B cell (primary cell): ENCODE results near the gene HYPK. TPM values are rescaled to one million over a fixed set of nuclear protein-coding genes. Genes with fewer than 3 reads are reported as not detected.

Experiments used
- ATAC-seq: fragments of 200-7000 bp; cut with Tn5 transposase; one replicate; pipeline ENCODE4 v1.10.0; 2021; ENCODE audit warnings: low read depth, mild to moderate bottlenecking, moderate number of reproducible peaks, moderate library complexity
- CTCF ChIA-PET: fragments of 350-600 bp; sonication (Branson Sonifier 250); formaldehyde crosslinking; loops from one replicate; lab custom pipeline; 2021; ENCODE audit warnings: antibody characterized with exemption, inconsistent platforms; lab: Charles Lee
- POLR2A ChIA-PET: fragments of 350-600 bp; sonication (Branson Sonifier 250); formaldehyde crosslinking; loops from one replicate; lab custom pipeline; 2021; ENCODE audit warnings: antibody characterized with exemption; lab: Charles Lee
- DNase-seq: peaks from one replicate; pipeline ENCODE4 v3.0.0; 2013
- H2AFZ ChIP-seq: 2 replicates; pipeline ENCODE4 v1.6.1; 2012; ENCODE audit warnings: mild to moderate bottlenecking, low read depth, low read length; ENCODE audit not compliant: insufficient read depth, poor library complexity, severe bottlenecking
- H3K27ac ChIP-seq, 2 donors: 1 replicate in 1 of 2; 2 replicates in 1 of 2; pipeline ENCODE4 v1.5.1; 2012 to 2013; ENCODE audit warnings: low read length in 2 of 2, mild to moderate bottlenecking in 2 of 2, moderate library complexity in 1 of 2
- H3K27me3 ChIP-seq, 4 experiments: fragments of 200-600 bp in 1 of 4; sonication (generic) in 1 of 4; replicated peaks in 1 of 4; 1 replicate in 2 of 4; 2 replicates in 2 of 4; pipeline versions ENCODE4 v1.6.1 to v1.7.0; 2013 to 2016; ENCODE audit warnings: low read length in 3 of 4, mild to moderate bottlenecking in 2 of 4, mixed read lengths in 1 of 4, moderate library complexity in 1 of 4; ENCODE audit not compliant: insufficient read depth in 4 of 4, control insufficient read depth in 3 of 4; ENCODE audit errors: control extremely low read depth in 1 of 4
- H3K36me3 ChIP-seq, 2 experiments: replicated peaks in 1 of 2; 1 replicate in 1 of 2; 2 replicates in 1 of 2; pipeline versions ENCODE4 v1.6.1 to v1.7.1; 2013; ENCODE audit warnings: low read length in 1 of 2; ENCODE audit not compliant: insufficient read depth in 2 of 2, control insufficient read depth in 1 of 2; ENCODE audit errors: control extremely low read depth in 1 of 2, extremely low read depth in 1 of 2
- H3K4me1 ChIP-seq, 2 donors: fragments of 200-600 bp in 1 of 2; sonication (generic) in 1 of 2; 1 replicate in 1 of 2; 2 replicates in 1 of 2; pipeline versions ENCODE4 v1.5.1 to v1.6.1; 2013 to 2017; ENCODE audit warnings: low read length in 2 of 2; ENCODE audit not compliant: control insufficient read depth in 2 of 2, insufficient read depth in 2 of 2
- H3K4me2 ChIP-seq: replicated peaks from 2 replicates; pipeline ENCODE3; 2012; ENCODE audit warnings: mild to moderate bottlenecking, low read depth, low read length; ENCODE audit not compliant: poor library complexity, severe bottlenecking
- H3K4me3 ChIP-seq, 5 experiments: fragments of 200-600 bp in 1 of 5; sonication (generic) in 1 of 5; 1 replicate in 3 of 5; 2 replicates in 2 of 5; pipeline versions ENCODE4 v1.5.1 to v1.7.0; 2011 to 2016; ENCODE audit warnings: low read length in 4 of 5, mild to moderate bottlenecking in 4 of 5, low read depth in 2 of 5, control low read depth in 1 of 5, moderate library complexity in 1 of 5; ENCODE audit not compliant: insufficient read depth in 1 of 5; ENCODE audit errors: control extremely low read depth in 1 of 5, extremely low read depth in 1 of 5
- H3K79me2 ChIP-seq: fragments of 200-600 bp; sonication (generic); one replicate; pipeline ENCODE4 v1.6.0; 2016; ENCODE audit warnings: low read length; ENCODE audit not compliant: control insufficient read depth, insufficient read depth
- H3K9ac ChIP-seq: fragments of 200-600 bp; sonication (generic); 2 replicates; pipeline ENCODE4 v1.6.1; 2017; ENCODE audit warnings: mild to moderate bottlenecking, low read length, moderate library complexity
- H3K9me3 ChIP-seq, 3 donors: one replicate each; pipeline versions ENCODE4 v1.6.1 to v1.7.1; 2013; ENCODE audit warnings: low read length in 2 of 3; ENCODE audit not compliant: control insufficient read depth in 2 of 3, insufficient read depth in 1 of 3; ENCODE audit errors: control extremely low read depth in 1 of 3
- H4K20me1 ChIP-seq: 2 replicates; pipeline ENCODE4 v1.6.0; 2012; ENCODE audit warnings: mild to moderate bottlenecking, low read length; ENCODE audit not compliant: insufficient read depth, control insufficient read depth, poor library complexity, severe bottlenecking
- H3K27ac Mint-ChIP-seq: one replicate; pipeline ENCODE4 v1.8.0; 2021; ENCODE audit warnings: mixed read lengths
- H3K27me3 Mint-ChIP-seq: one replicate; pipeline ENCODE4 v1.8.0; 2021; ENCODE audit warnings: mixed read lengths
- H3K4me1 Mint-ChIP-seq: one replicate; pipeline ENCODE4 v1.8.0; 2021; ENCODE audit warnings: mixed read lengths
- H3K4me3 Mint-ChIP-seq: one replicate; pipeline ENCODE4 v1.8.0; 2021; ENCODE audit warnings: mixed read lengths
- H3K9me3 Mint-ChIP-seq: one replicate; pipeline ENCODE4 v1.8.0; 2022; ENCODE audit warnings: mixed read lengths; ENCODE audit not compliant: insufficient read depth
- CTCF ChIP-seq: fragments of 200-600 bp; IDR thresholded peaks from one replicate; pipeline ENCODE4 v1.8.0; 2022; ENCODE audit warnings: antibody characterized with exemption, mild to moderate bottlenecking
- EZH2 ChIP-seq: IDR thresholded peaks from 2 replicates; pipeline ENCODE4 v1.6.1; 2012; ENCODE audit warnings: borderline replicate concordance, low read depth, mild to moderate bottlenecking, moderate library complexity, low read length; ENCODE audit not compliant: insufficient read depth, poor library complexity, severe bottlenecking
- WGBS: methylation state at CpG from one replicate; pipeline ENCODE4 v1.1.5; 2013; ENCODE audit warnings: missing lambda C conversion rate; ENCODE audit not compliant: insufficient coverage; 5-methylcytosine and 5-hydroxymethylcytosine counted together
- intact Hi-C: fragments of 100-400 bp; cut with micrococcal nuclease; formaldehyde crosslinking; loops from one replicate; pipeline ENCODE4 v1.10.0; 2022
- polyA plus RNA-seq: library from polyadenylated mRNA; depleted of rRNA; stranded (reverse); fragments of >200 nt; gene quantifications from 2 replicates; pipeline ENCODE4 v1.2.3, GENCODE V29; 2012
- total RNA-seq, 2 donors: library from RNA; stranded (reverse); fragments of 120-200 nt in 1 of 2; gene quantifications; 1 replicate in 1 of 2; 2 replicates in 1 of 2; pipeline versions ENCODE4 v1.2.3 to v1.2.4, GENCODE V29; 2013 to 2022

Gene HYPK
- total and polyA plus RNA-seq, 2 donors (not counting 1 experiment from before 2014, with no cell fraction given), result 23.5 to 25.7 TPM

- Histone ChIP-seq H3K4me2 (peak overlapping the region; percentile 72), H3K4me1 (peaks cover 30 to 57% of the 10 kb centered on the region in 2 donors), H3K79me2 (peaks cover 63% of the 10 kb centered on the region), H2AFZ (peak overlapping the region; percentile 86), H3K36me3 (peaks cover 0 to 1% of the 10 kb centered on the region in 2 experiments), H3K4me3 (peak overlapping the region in 3 of 5 experiments; percentile 68 to 74 (median 72)), H3K9ac (peak overlapping the region; percentile 63), H4K20me1 (peaks cover 4% of the 10 kb centered on the region), H3K9me3 (peaks cover 0 to 4% (median 0%) of the 10 kb centered on the region in 3 donors), H3K27me3 (no peaks in the 10 kb centered on the region), H3K27ac (peak overlapping the region; percentile 55 to 85)
- Mint-ChIP-seq H3K4me1 (peaks cover 61% of the 10 kb centered on the region), H3K27ac (peak overlapping the region; percentile 27), H3K9me3 (no peaks in the 10 kb centered on the region), H3K4me3 (peak overlapping the region; percentile 93), H3K27me3 (no peaks in the 10 kb centered on the region)
- CTCF ChIA-PET, result no interaction called here
- ATAC-seq (no peak), DNase-seq (no peak)
- 95% methylated on average over 5 of the region's 11 CpGs for WGBS
- intact Hi-C loops, result loop anchor here (5.0 kb wide), 2 partner anchors 601 to 711 kb away; partner anchors contain the start of genes CTDSPL2 and EIF3J
- no peak for TF ChIP-seq EZH2
- TF ChIP-seq CTCF, result no peak
- POLR2A ChIA-PET, result no interaction called here
These were observed 25.7 kb downstream of the HYPK start for GRCh38 chr15:43826029-43826507.
